ENCODE results near the gene GPR176. TPM values are rescaled to one million over a fixed set of nuclear protein-coding genes. Genes with fewer than 3 reads are reported as not detected.

The GPR176 gene
- total RNA-seq, 1 donor: 120 TPM

GRCh38 chr15:39869858-39870515, 50.1 kb downstream of the GPR176 start:
- H3K4me3 ChIP-seq (ENCODE audit: low read depth, low read length): no peak overlapping the region
- TF ChIP-seq, protein P1, sequence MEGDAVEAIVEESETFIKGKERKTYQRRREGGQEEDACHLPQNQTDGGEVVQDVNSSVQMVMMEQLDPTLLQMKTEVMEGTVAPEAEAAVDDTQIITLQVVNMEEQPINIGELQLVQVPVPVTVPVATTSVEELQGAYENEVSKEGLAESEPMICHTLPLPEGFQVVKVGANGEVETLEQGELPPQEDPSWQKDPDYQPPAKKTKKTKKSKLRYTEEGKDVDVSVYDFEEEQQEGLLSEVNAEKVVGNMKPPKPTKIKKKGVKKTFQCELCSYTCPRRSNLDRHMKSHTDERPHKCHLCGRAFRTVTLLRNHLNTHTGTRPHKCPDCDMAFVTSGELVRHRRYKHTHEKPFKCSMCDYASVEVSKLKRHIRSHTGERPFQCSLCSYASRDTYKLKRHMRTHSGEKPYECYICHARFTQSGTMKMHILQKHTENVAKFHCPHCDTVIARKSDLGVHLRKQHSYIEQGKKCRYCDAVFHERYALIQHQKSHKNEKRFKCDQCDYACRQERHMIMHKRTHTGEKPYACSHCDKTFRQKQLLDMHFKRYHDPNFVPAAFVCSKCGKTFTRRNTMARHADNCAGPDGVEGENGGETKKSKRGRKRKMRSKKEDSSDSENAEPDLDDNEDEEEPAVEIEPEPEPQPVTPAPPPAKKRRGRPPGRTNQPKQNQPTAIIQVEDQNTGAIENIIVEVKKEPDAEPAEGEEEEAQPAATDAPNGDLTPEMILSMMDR (IDR thresholded peaks at IDR 0.05; ENCODE audit: insufficient read depth, low read depth, low read length): no peak
- DNase-seq (ENCODE audit: low read depth): no peak

GRCh38 chr15:39869254-39869653, 50.8 kb downstream of the GPR176 start:
- TF ChIP-seq, protein P1 (IDR thresholded peaks at IDR 0.05; ENCODE audit: insufficient read depth, low read depth, low read length): no peak
- DNase-seq (ENCODE audit: low read depth): no peak

GRCh38 chr15:39868396-39868795, 51.7 kb downstream of the GPR176 start:
- DNase-seq (ENCODE audit: low read depth): no peak
- no peak overlapping the region for H3K4me3 ChIP-seq (ENCODE audit: low read depth, low read length)
- TF ChIP-seq, protein P1 (IDR thresholded peaks at IDR 0.05; ENCODE audit: insufficient read depth, low read depth, low read length): no peak

More at GRCh38 chr15:39869254-39869653, 50.8 kb downstream of the GPR176 start:
- no peak overlapping the region for H3K4me3 ChIP-seq (ENCODE audit: low read depth, low read length)

DNA sequence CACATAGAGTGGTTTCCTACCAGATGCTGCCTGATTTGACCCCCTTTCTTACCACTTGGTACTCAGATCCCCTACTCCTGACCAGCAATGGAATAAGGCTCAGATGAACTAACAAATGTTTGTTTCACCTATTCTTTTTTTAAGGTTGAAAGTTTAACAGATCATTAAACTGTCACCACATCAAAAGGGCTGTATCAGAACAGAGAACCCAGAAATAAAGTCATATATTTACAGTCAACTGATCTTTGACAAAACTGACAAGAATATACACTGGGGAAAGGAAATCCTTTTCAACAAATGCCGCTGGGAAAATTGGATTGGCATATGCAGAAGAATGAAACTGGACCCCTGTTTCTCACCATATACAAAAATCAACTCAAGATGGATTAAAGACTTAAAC, 56.0 kb downstream of the GPR176 start:
- no peak overlapping the region for H3K4me3 ChIP-seq (ENCODE audit: low read depth, low read length)
- TF ChIP-seq, protein P1 (IDR thresholded peaks at IDR 0.05; ENCODE audit: insufficient read depth, low read depth, low read length): no peak
- no peak for DNase-seq (ENCODE audit: low read depth)

DNA sequence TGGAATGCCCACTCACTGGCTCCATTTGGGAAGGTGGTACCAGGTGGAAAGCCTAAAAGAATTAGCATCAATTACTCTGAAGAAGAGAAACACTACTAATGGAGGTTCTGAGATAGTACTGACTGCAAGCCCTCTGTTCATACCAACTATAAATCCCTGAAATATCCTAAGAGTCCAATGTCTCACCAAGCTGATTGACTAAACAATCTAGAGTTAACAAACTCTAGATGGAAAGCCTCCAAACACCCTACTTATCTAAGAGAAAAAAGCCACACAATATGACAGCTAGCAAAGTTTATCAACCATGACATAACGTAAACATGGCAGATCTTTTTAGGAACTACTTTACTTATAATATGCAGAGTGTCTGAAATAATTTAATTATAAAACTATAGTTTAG, 59.2 kb downstream of the GPR176 start:
- DNase-seq (ENCODE audit: low read depth): no peak
- TF ChIP-seq, protein P1 (IDR thresholded peaks at IDR 0.05; ENCODE audit: insufficient read depth, low read depth, low read length): no peak
- H3K4me3 ChIP-seq (ENCODE audit: low read depth, low read length): no peak overlapping the region

DNA sequence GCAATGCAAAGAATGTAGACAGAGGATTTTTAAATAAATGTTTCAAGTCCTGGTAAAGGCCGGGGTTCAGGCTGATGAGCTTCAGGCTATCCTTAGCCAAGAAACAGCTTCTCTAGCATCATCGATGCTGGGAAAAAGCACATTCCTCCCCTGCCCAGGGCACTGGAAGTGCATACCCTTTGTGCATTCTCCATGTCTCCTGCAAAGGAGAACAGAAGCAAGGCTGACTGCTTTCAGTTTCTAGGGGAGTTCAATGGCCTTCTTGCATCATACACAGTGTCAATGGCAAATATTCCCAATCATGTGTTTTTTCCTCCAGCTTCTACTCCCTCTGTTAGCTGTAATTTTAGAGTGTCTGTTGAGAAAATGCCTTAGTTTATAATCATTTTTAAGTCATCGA, 59.9 kb downstream of the GPR176 start:
- H3K4me3 ChIP-seq (ENCODE audit: low read depth, low read length): no peak overlapping the region
- peak; percentile 65 for DNase-seq (ENCODE audit: low read depth)
- TF ChIP-seq, protein P1 (IDR thresholded peaks at IDR 0.05; ENCODE audit: insufficient read depth, low read depth, low read length): no peak

GRCh38 chr15:39859636-39860035, 60.4 kb downstream of the GPR176 start:
- H3K4me3 ChIP-seq (ENCODE audit: low read depth, low read length): no peak overlapping the region
- DNase-seq (ENCODE audit: low read depth): no peak
- TF ChIP-seq, protein P1 (IDR thresholded peaks at IDR 0.05; ENCODE audit: insufficient read depth, low read depth, low read length): no peak

Data from fibroblast of villous mesenchyme (primary cell).